CD4-positive, CD25-positive, alpha-beta regulatory T cell (primary cell): ENCODE measurements around the gene BEND7. TPM values are rescaled to one million over a fixed set of nuclear protein-coding genes. Genes with fewer than 3 reads are reported as not detected.

Experiments used
- ATAC-seq, 2 donors: fragments of 150-1000 bp; cut with Tn5 transposase; one replicate each; pipeline ENCODE4 v1.10.0; 2021; ENCODE audit warnings: low read depth in 2 of 2, moderate number of reproducible peaks in 2 of 2, moderate library complexity in 1 of 2
- DNase-seq, 3 donors: peaks; one replicate each; pipeline versions ENCODE4 v3.0.0 to v3.0.0-alpha.2; 2012 to 2022; ENCODE audit warnings: mixed read lengths in 1 of 3
- H3K27ac ChIP-seq: one replicate; pipeline ENCODE4 v1.7.0; 2013; ENCODE audit warnings: mild to moderate bottlenecking, low read length; ENCODE audit not compliant: insufficient read depth, poor library complexity, severe bottlenecking
- H3K27me3 ChIP-seq: one replicate; pipeline ENCODE4 v1.7.0; 2013; ENCODE audit warnings: low read length; ENCODE audit not compliant: control insufficient read depth, insufficient read depth
- H3K36me3 ChIP-seq: one replicate; pipeline ENCODE4 v1.7.0; 2013; ENCODE audit warnings: mild to moderate bottlenecking, low read length, moderate library complexity; ENCODE audit not compliant: control insufficient read depth, insufficient read depth
- H3K4me1 ChIP-seq: 2 replicates; pipeline ENCODE4 v1.7.0; 2013; ENCODE audit warnings: mild to moderate bottlenecking, low read length; ENCODE audit not compliant: insufficient read depth, control insufficient read depth, poor library complexity, severe bottlenecking
- H3K4me3 ChIP-seq: one replicate; pipeline ENCODE4 v1.7.0; 2013; ENCODE audit warnings: low read depth, mild to moderate bottlenecking, low read length, moderate library complexity
- H3K9me3 ChIP-seq, 2 experiments: 1 replicate in 1 of 2; 2 replicates in 1 of 2; pipeline ENCODE4 v1.7.0; 2013; ENCODE audit warnings: low read length in 2 of 2, mild to moderate bottlenecking in 1 of 2, moderate library complexity in 1 of 2; ENCODE audit not compliant: control insufficient read depth in 2 of 2
- H3K27ac Mint-ChIP-seq, 3 donors: one replicate each; pipeline ENCODE4 v1.8.0; 2020 to 2022; ENCODE audit warnings: mild to moderate bottlenecking in 3 of 3, mixed read lengths in 3 of 3, moderate library complexity in 2 of 3
- H3K27me3 Mint-ChIP-seq: one replicate; pipeline ENCODE4 v1.8.0; 2022; ENCODE audit warnings: mild to moderate bottlenecking, mixed read lengths
- H3K36me3 Mint-ChIP-seq: one replicate; pipeline ENCODE4 v1.8.0; 2020; ENCODE audit warnings: mixed read lengths
- H3K4me1 Mint-ChIP-seq, 4 donors: one replicate each; pipeline ENCODE4 v1.8.0; 2020 to 2022; ENCODE audit warnings: mixed read lengths in 4 of 4, mild to moderate bottlenecking in 1 of 4
- H3K4me3 Mint-ChIP-seq, 4 donors: one replicate each; pipeline ENCODE4 v1.8.0; 2020 to 2022; ENCODE audit warnings: mild to moderate bottlenecking in 4 of 4, mixed read lengths in 4 of 4, moderate library complexity in 3 of 4
- H3K9me3 Mint-ChIP-seq, 7 donors: one replicate each; pipeline ENCODE4 v1.8.0; 2020 to 2022; ENCODE audit warnings: mixed read lengths in 7 of 7, mild to moderate bottlenecking in 3 of 7, moderate library complexity in 2 of 7
- polyA plus RNA-seq, 4 donors: library from polyadenylated mRNA; unstranded; fragments of 300-500 nt; fragmentation: Illumina TruSeq; gene quantifications; one replicate each; pipeline ENCODE4 v1.2.3, GENCODE V29; 2021
- total RNA-seq: library from RNA; stranded (reverse); gene quantifications from one replicate; pipeline ENCODE4 v1.2.3, GENCODE V29; 2022

The BEND7 gene, protein sequence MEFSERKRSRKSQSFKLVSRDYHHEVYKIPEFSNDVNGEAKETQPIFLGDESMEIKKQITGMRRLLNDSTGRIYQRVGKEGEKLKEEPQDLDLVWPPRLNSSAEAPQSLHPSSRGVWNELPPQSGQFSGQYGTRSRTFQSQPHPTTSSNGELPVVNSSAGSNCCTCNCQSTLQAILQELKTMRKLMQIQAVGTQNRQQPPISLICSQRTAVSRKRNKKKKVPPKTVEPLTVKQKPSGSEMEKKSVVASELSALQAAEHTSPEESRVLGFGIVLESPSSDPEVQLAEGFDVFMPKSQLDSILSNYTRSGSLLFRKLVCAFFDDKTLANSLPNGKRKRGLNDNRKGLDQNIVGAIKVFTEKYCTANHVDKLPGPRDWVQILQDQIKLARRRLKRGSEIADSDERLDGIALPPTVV
- total RNA-seq (0.35 TPM), polyA plus RNA-seq (not detected)

DNA sequence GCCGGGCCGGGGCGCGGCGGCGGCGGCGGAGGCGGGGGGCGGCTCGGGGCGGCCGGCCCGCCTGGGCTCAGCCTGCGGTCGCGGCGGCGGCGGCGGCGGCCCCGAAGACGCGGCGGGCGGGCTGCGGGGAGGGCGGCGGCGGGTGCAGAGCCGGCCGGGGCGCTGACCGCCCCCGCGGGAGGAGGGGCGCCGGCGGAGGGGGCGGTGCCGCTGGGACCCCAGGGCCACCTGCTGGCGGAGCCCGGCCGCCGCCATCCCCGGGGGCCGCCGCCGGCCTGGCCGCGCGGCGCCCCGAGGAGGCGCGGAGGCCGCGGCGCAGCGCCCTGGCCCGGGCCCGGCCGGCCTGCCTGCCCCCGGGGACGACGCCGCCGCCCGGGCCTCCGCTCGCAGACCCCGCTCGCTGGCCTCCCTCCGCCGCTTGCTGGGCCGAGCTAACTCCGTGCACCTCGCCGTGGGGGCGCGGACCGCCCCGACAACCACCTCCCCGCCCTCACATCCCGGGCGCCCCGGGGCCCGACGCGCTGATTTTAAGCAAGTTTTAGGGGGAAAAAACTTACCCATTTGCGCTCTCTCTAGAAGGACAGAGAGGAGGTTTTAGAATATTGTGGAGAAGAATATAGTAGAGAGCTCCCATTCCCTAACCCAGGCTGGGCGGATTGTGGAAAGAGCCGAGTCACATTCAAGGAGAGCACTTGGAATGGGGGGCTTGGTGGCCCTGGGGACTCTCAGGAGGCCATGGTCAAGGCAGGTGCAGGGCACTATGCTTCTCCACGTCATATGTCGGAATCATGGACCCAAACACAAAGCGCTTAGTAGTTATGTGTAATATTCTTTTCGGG, at the start of gene BEND7:
TSS of gene BEND7 (minus strand) at position 140 of the 839 bp plus-strand sequence. CDS start 481 bp downstream, outside the sequence.
- H3K9me3 Mint-ChIP-seq: peaks cover 0 to 7% (median 0%) of the 10 kb centered on the region in 7 donors
- peaks cover 0 to 11% (median 6%) of the 10 kb centered on the region in 4 donors for H3K4me1 Mint-ChIP-seq
- Histone ChIP-seq H3K27me3 (peaks cover 46% of the 10 kb centered on the region), H3K4me3 (no peak within 1 kb of the TSS), H3K4me1 (peaks cover 3% of the 10 kb centered on the region), H3K27ac (no peak within 1 kb of the TSS), H3K9me3 (no peaks in the 10 kb centered on the region), H3K36me3 (no peaks in the 10 kb centered on the region)
- ATAC-seq (no peak), DNase-seq (no peak)
- peaks cover 69% of the 10 kb centered on the region for H3K27me3 Mint-ChIP-seq
- H3K4me3 Mint-ChIP-seq: peak within 1 kb of the TSS; percentile 27 to 82 (median 80)
- no peak within 1 kb of the TSS for H3K27ac Mint-ChIP-seq
- no peaks in the 10 kb centered on the region for H3K36me3 Mint-ChIP-seq

DNA sequence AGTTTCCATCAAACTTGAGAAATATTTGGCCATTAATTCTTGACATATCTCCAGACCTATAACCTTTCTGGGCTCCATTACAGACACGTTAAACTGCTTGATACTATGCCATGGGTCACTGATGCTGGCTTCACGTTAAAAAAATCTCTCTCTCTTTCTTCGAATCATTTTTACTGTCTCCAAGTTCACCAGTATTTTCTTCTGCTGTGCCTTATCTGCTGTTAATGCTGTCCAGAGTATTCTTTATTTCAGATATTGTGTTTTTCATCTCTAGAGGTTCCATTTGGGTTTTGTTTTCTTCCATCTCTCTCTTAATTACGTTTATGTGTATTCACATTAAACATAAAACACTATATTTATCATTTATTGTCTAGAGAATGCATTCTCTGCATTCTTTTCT, 45.1 kb upstream of the BEND7 start:
- H3K4me3 Mint-ChIP-seq: no peak overlapping the region
- H3K36me3 Mint-ChIP-seq: no peaks in the 10 kb centered on the region
- H3K9me3 Mint-ChIP-seq: peaks cover 0 to 9% (median 5%) of the 10 kb centered on the region in 7 donors

DNA sequence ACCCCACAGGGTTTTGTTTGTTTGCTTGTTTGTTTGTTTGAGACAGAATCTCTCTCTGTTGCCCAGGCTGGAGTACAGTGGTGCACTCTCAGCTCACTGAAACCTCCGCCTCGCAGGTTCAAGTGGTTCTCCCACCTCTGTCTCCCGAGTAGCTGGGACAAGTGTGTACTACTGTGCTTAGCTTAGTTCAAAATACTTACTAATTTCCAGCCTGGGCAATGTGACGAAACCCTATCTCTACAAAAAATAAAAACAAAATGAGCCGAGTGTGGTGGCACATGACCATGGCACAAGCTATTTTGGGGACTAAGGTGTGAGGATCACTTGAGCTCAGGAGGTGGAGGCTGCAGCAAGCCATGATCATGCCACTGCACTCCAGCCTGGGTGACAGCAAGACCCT, 42.7 kb upstream of the BEND7 start:
- H3K4me3 ChIP-seq: no peak overlapping the region
- no peaks in the 10 kb centered on the region for H3K36me3 ChIP-seq
- DNase-seq (no peak), ATAC-seq (no peak)
- no peak overlapping the region for H3K27ac Mint-ChIP-seq
- H3K4me1 Mint-ChIP-seq: no peaks in the 10 kb centered on the region
- H3K27me3 Mint-ChIP-seq: peaks cover 38% of the 10 kb centered on the region
- peaks cover 3% of the 10 kb centered on the region for H3K27me3 ChIP-seq
- no peaks in the 10 kb centered on the region for H3K36me3 Mint-ChIP-seq
- no peak overlapping the region for H3K4me3 Mint-ChIP-seq
- peaks cover 0 to 4% of the 10 kb centered on the region in 2 experiments for H3K9me3 ChIP-seq
- no peaks in the 10 kb centered on the region for H3K4me1 ChIP-seq
- no peak overlapping the region for H3K27ac ChIP-seq
- peaks cover 0 to 12% (median 5%) of the 10 kb centered on the region in 7 donors for H3K9me3 Mint-ChIP-seq

More for the DNA sequence above, 45.1 kb upstream of the BEND7 start:
- ATAC-seq (no peak), DNase-seq (no peak)
- H3K4me3 ChIP-seq: no peak overlapping the region
- no peaks in the 10 kb centered on the region for H3K36me3 ChIP-seq
- H3K4me1 Mint-ChIP-seq: no peaks in the 10 kb centered on the region
- peaks cover 43% of the 10 kb centered on the region for H3K27me3 Mint-ChIP-seq
- H3K27me3 ChIP-seq: peaks cover 2% of the 10 kb centered on the region
- peaks cover 0 to 4% of the 10 kb centered on the region in 2 experiments for H3K9me3 ChIP-seq
- no peak overlapping the region for H3K27ac ChIP-seq
- no peak overlapping the region for H3K27ac Mint-ChIP-seq
- H3K4me1 ChIP-seq: no peaks in the 10 kb centered on the region

DNA sequence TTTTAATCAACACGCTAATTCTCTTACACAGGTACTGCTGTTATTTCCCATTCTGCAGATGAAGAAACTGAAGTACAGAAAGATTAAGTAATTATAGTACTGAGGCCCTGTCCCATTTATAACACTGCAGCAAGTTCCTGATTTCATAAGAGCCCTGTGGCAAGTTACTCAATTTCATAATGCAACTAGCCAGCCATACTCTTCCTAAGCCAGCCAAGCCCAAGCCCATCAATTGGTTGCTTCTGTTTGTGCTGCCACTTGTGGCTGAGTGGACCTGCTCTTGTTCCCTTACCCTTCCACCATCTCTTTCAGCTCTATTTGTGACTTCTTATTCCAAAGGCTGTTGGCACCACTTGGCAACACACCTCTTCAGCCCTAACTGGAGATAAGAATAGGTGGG, 38.2 kb upstream of the BEND7 start:
- Histone ChIP-seq H3K36me3 (no peaks in the 10 kb centered on the region), H3K27me3 (peaks cover 3% of the 10 kb centered on the region), H3K4me1 (no peaks in the 10 kb centered on the region), H3K4me3 (no peak overlapping the region), H3K27ac (no peak overlapping the region), H3K9me3 (no peaks in the 10 kb centered on the region)
- Mint-ChIP-seq H3K27me3 (peaks cover 31% of the 10 kb centered on the region), H3K4me1 (no peaks in the 10 kb centered on the region), H3K4me3 (no peak overlapping the region), H3K9me3 (peaks cover 0 to 5% (median 3%) of the 10 kb centered on the region in 7 donors), H3K27ac (no peak overlapping the region), H3K36me3 (no peaks in the 10 kb centered on the region)
- DNase-seq (no peak), ATAC-seq (no peak)

DNA sequence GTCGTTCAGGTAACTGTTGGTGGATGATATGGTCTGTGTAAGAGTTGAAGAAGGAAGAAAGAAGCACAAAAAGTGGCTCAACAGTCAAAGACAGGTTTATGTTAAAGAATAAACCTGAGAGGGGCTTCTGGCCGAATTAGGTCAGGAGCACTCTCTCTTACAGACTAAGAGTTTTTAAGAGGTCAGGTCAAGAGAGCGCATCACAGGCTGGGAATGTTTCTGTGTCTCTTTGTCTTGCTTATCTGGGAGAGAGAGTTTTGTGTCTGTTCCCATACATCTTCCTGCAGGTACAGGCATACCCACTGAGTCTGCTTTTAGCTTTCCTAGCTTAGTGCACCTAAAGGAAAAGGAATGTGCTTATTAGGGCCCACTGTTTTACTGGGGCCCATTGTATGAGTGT, 35.8 kb upstream of the BEND7 start:
- H3K27ac Mint-ChIP-seq: no peak overlapping the region
- no peak overlapping the region for H3K4me3 ChIP-seq
- H3K4me3 Mint-ChIP-seq: no peak overlapping the region
- H3K4me1 Mint-ChIP-seq: no peaks in the 10 kb centered on the region
- H3K36me3 ChIP-seq: no peaks in the 10 kb centered on the region
- no peak overlapping the region for H3K27ac ChIP-seq
- ATAC-seq (no peak), DNase-seq (no peak)
- H3K27me3 Mint-ChIP-seq: peaks cover 23% of the 10 kb centered on the region
- H3K36me3 Mint-ChIP-seq: no peaks in the 10 kb centered on the region
- no peaks in the 10 kb centered on the region for H3K9me3 ChIP-seq
- peaks cover 0 to 5% (median 3%) of the 10 kb centered on the region in 7 donors for H3K9me3 Mint-ChIP-seq
- H3K27me3 ChIP-seq: peaks cover 3% of the 10 kb centered on the region
- H3K4me1 ChIP-seq: no peaks in the 10 kb centered on the region

DNA sequence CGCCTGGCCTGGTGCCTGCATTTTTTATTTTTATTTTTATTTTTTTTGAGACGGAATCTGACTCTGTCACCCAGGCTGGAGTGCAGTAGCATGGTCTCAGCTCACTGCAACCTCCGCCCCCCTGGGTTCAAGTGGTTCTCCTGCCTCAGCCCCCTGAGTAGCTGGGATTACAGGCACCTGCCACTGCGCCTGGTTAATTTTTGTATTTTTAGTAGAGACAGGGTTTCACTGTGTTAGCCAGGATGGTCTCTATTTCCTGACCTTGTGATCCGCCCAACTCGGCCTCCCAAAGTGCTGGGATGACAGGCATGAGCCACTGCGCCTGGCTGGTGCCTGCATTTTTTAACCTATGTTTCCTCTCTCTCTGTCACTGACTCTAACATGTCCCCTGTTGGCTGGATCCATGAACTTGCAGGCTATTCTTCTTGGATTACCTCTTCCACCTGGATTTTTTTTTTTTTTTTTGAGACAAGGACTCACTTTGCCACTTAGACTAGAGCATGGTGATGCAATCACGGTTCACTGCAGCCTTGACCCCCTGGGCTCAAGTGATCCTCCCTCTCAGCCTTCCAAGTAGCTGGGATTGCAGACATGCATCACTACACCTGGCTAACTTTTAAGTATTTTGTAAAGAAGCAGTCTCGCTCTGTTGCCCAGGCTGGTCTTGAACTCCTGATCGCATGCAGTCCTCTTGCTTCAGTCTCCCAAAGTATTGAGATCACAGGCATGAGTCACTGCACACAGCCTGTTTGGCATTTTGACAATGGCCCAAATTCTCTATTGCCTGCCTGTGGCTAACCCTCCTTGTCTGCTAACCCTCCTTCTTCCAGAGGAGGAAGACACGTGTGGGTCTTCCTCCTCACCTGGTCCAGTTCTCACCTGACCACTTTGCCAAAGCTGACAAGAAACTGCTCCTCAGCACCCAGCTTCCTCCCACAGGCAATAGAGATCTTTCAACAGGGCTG, 34.9 kb upstream of the BEND7 start:
- Mint-ChIP-seq H3K36me3 (no peaks in the 10 kb centered on the region), H3K27ac (no peak overlapping the region), H3K4me3 (no peak overlapping the region), H3K27me3 (peaks cover 18% of the 10 kb centered on the region), H3K4me1 (no peaks in the 10 kb centered on the region), H3K9me3 (peaks cover 0 to 5% (median 3%) of the 10 kb centered on the region in 7 donors)
- Histone ChIP-seq H3K36me3 (no peaks in the 10 kb centered on the region), H3K27me3 (peaks cover 3% of the 10 kb centered on the region), H3K4me3 (no peak overlapping the region), H3K9me3 (no peaks in the 10 kb centered on the region), H3K27ac (no peak overlapping the region), H3K4me1 (no peaks in the 10 kb centered on the region)
- ATAC-seq (no peak), DNase-seq (no peak)

DNA sequence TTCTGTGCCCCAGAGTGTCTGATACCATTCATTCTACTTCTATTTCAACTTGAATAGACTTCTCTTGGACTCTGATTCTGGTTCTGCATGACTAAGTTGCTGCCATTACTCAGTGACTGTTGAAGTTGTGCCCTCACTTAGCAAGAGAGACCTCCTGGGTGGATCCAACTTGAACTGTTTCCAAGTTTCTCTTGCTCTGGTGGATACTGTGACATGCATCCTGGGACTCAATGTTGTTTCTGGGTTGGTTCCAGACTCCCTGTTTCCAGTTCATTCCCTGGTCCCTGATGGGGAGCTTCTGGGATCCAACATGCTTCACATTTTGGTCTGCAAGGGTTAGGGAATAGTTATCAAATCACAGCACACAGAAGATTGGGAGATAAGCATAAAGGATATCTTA, 31.8 kb upstream of the BEND7 start:
- Histone ChIP-seq H3K36me3 (no peaks in the 10 kb centered on the region), H3K27ac (no peak overlapping the region), H3K4me3 (no peak overlapping the region), H3K27me3 (no peaks in the 10 kb centered on the region), H3K9me3 (no peaks in the 10 kb centered on the region), H3K4me1 (no peaks in the 10 kb centered on the region)
- H3K36me3 Mint-ChIP-seq: no peaks in the 10 kb centered on the region
- no peak for DNase-seq
- H3K4me3 Mint-ChIP-seq: no peak overlapping the region
- peaks cover 0 to 2% (median 0%) of the 10 kb centered on the region in 4 donors for H3K4me1 Mint-ChIP-seq
- peaks cover 0 to 4% (median 0%) of the 10 kb centered on the region in 7 donors for H3K9me3 Mint-ChIP-seq
- no peak overlapping the region for H3K27ac Mint-ChIP-seq
- ATAC-seq: no peak
- H3K27me3 Mint-ChIP-seq: peaks cover 11% of the 10 kb centered on the region
